HuH-7.5 (cell line): ENCODE results near the gene RBM28.
"Not testable (repeated sequence)": the region's sequence is repeated elsewhere in the genome, so short reads cannot be mapped to it uniquely, and the experiment has no call there.

Source experiments
- DNase-seq: peaks from one replicate; pipeline ENCODE4 v3.0.0; 2011; ENCODE audit warnings: low spot score

Gene RBM28

GRCh38 chr7:128287556-128287955, 56.2 kb downstream of the RBM28 start:
- no peak for DNase-seq

- no peak for DNase-seq
Measured at GRCh38 chr7:128284102-128284501, 59.6 kb downstream of the RBM28 start.

- no peak for DNase-seq
Measured at GRCh38 chr7:128281605-128282380, 61.9 kb downstream of the RBM28 start.

GRCh38 chr7:128280451-128280850, 63.3 kb downstream of the RBM28 start:
- not testable (repeated sequence) for DNase-seq

- DNase-seq: no peak
Measured at GRCh38 chr7:128279124-128279713, 64.5 kb downstream of the RBM28 start.

GRCh38 chr7:128278366-128278765, 65.3 kb downstream of the RBM28 start:
- DNase-seq: no peak

GRCh38 chr7:128275681-128276080, 68.0 kb downstream of the RBM28 start:
- no peak for DNase-seq

GRCh38 chr7:128274884-128275603, 68.7 kb downstream of the RBM28 start:
- DNase-seq: no peak

GRCh38 chr7:128274246-128274883, 69.3 kb downstream of the RBM28 start:
- no peak for DNase-seq

- DNase-seq: no peak
Measured at GRCh38 chr7:128271942-128272481, 71.7 kb downstream of the RBM28 start.

- no peak for DNase-seq
Measured at GRCh38 chr7:128271471-128271941, 72.2 kb downstream of the RBM28 start.

GRCh38 chr7:128270826-128271272, 72.9 kb downstream of the RBM28 start:
- DNase-seq: peak; percentile 49

- DNase-seq: no peak
Measured at GRCh38 chr7:128268233-128268632, 75.5 kb downstream of the RBM28 start.

GRCh38 chr7:128267595-128267924, 76.1 kb downstream of the RBM28 start:
- DNase-seq: no peak

- peak; percentile 53 for DNase-seq
Measured at GRCh38 chr7:128266883-128267594, 76.7 kb downstream of the RBM28 start.

GRCh38 chr7:128266529-128266882, 77.2 kb downstream of the RBM28 start:
- no peak for DNase-seq

- no peak for DNase-seq
Measured at GRCh38 chr7:128265906-128266300, 77.8 kb downstream of the RBM28 start.

- no peak for DNase-seq
Measured at GRCh38 chr7:128265156-128265905, 78.4 kb downstream of the RBM28 start.

- DNase-seq: no peak
Measured at GRCh38 chr7:128264477-128264876, 79.2 kb downstream of the RBM28 start.

- DNase-seq: no peak
Measured at GRCh38 chr7:128263420-128263819, 80.3 kb downstream of the RBM28 start.
